ENCODE measurements around the gene ZNHIT1. TPM values are rescaled to one million over a fixed set of nuclear protein-coding genes. Genes with fewer than 3 reads are reported as not detected.
"Not testable (repeated sequence)": the region's sequence is repeated elsewhere in the genome, so short reads cannot be mapped to it uniquely, and the experiment has no call there.

ZNHIT1 gene
- polyA plus RNA-seq, 3 donors from 2014 or later: 88.2 to 135 (median 116) TPM

GRCh38 chr7:101245147-101245668, 27.2 kb downstream of the ZNHIT1 start:
- Mint-ChIP-seq H3K36me3 (peaks cover 7 to 9% (median 7%) of the 10 kb centered on the region in 3 donors), H3K4me1 (peaks cover 35 to 44% of the 10 kb centered on the region in 2 donors), H3K9me3 (no peaks in the 10 kb centered on the region), H3K27ac (peak overlapping the region; percentile 92 to 99 (median 98)), H3K27me3 (ENCODE audit: low read depth in 3 of 3) (peaks cover 2 to 5% (median 5%) of the 10 kb centered on the region in 3 donors), H3K4me3 (peak overlapping the region; percentile 97 to 99 (median 99))
- no peak for DNase-seq

- Mint-ChIP-seq H3K36me3 (peaks cover 13 to 15% (median 14%) of the 10 kb centered on the region in 3 donors), H3K4me3 (peak overlapping the region in 1 of 5 donors; percentile 56), H3K27ac (peak overlapping the region in 3 of 6 donors; percentile 19 to 85 (median 46)), H3K4me1 (peaks cover 54 to 69% of the 10 kb centered on the region in 2 donors), H3K9me3 (no peaks in the 10 kb centered on the region), H3K27me3 (ENCODE audit: low read depth in 3 of 3) (peaks cover 4 to 14% (median 12%) of the 10 kb centered on the region in 3 donors)
- no peak for DNase-seq
Observed at GRCh38 chr7:101248276-101248675, 30.3 kb downstream of the ZNHIT1 start.

- H3K4me3 Mint-ChIP-seq: peak overlapping the region; percentile 43 to 99 (median 99)
- H3K27me3 Mint-ChIP-seq (ENCODE audit: low read depth in 3 of 3): peaks cover 4 to 12% (median 6%) of the 10 kb centered on the region in 3 donors
- H3K27ac Mint-ChIP-seq: peak overlapping the region in 2 of 6 donors; percentile 4 to 12
- H3K4me1 Mint-ChIP-seq: peaks cover 36 to 49% of the 10 kb centered on the region in 2 donors
- no peaks in the 10 kb centered on the region for H3K9me3 Mint-ChIP-seq
- DNase-seq: no peak
- H3K36me3 Mint-ChIP-seq: peaks cover 13 to 18% (median 14%) of the 10 kb centered on the region in 3 donors
Observed at GRCh38 chr7:101250324-101250723, 32.4 kb downstream of the ZNHIT1 start.

- Mint-ChIP-seq H3K4me3 (peak overlapping the region; percentile 99 to 100 (median 99)), H3K27ac (peak overlapping the region; percentile 95 to 100 (median 98)), H3K36me3 (peaks cover 13 to 18% (median 14%) of the 10 kb centered on the region in 3 donors), H3K27me3 (ENCODE audit: low read depth in 3 of 3) (peaks cover 4 to 18% (median 6%) of the 10 kb centered on the region in 3 donors), H3K9me3 (no peaks in the 10 kb centered on the region), H3K4me1 (peaks cover 29 to 43% of the 10 kb centered on the region in 2 donors)
- peak; percentile 98 for DNase-seq
Observed at GRCh38 chr7:101251871-101252659, 34.1 kb downstream of the ZNHIT1 start.

GRCh38 chr7:101253199-101253598, 35.2 kb downstream of the ZNHIT1 start:
- Mint-ChIP-seq H3K27me3 (ENCODE audit: low read depth in 3 of 3) (peaks cover 3 to 18% (median 6%) of the 10 kb centered on the region in 3 donors), H3K4me3 (peak overlapping the region in 4 of 5 donors; percentile 64 to 99 (median 99)), H3K36me3 (peaks cover 11 to 13% (median 11%) of the 10 kb centered on the region in 3 donors), H3K4me1 (peaks cover 27 to 35% of the 10 kb centered on the region in 2 donors), H3K27ac (peak overlapping the region in 2 of 6 donors; percentile 30 to 99)
- not testable (repeated sequence) for H3K9me3 Mint-ChIP-seq, DNase-seq

GRCh38 chr7:101255796-101256195, 37.8 kb downstream of the ZNHIT1 start:
- H3K27me3 Mint-ChIP-seq (ENCODE audit: low read depth in 3 of 3): peaks cover 2 to 18% (median 10%) of the 10 kb centered on the region in 3 donors
- DNase-seq: no peak
- H3K4me1 Mint-ChIP-seq: peaks cover 17 to 20% of the 10 kb centered on the region in 2 donors
- H3K4me3 Mint-ChIP-seq: no peak overlapping the region
- H3K9me3 Mint-ChIP-seq: no peaks in the 10 kb centered on the region
- peaks cover 6 to 8% (median 6%) of the 10 kb centered on the region in 3 donors for H3K36me3 Mint-ChIP-seq
- no peak overlapping the region for H3K27ac Mint-ChIP-seq

GRCh38 chr7:101258243-101258731, 40.3 kb downstream of the ZNHIT1 start:
- Mint-ChIP-seq H3K9me3 (no peaks in the 10 kb centered on the region), H3K27ac (no peak overlapping the region), H3K36me3 (peaks cover 0 to 3% (median 0%) of the 10 kb centered on the region in 3 donors), H3K27me3 (ENCODE audit: low read depth in 3 of 3) (peaks cover 5 to 11% (median 7%) of the 10 kb centered on the region in 3 donors), H3K4me1 (no peaks in the 10 kb centered on the region), H3K4me3 (no peak overlapping the region)
- no peak for DNase-seq

GRCh38 chr7:101264102-101264706, 46.2 kb downstream of the ZNHIT1 start:
- H3K36me3 Mint-ChIP-seq, DNase-seq, H3K9me3 Mint-ChIP-seq, H3K27ac Mint-ChIP-seq, H3K4me3 Mint-ChIP-seq, H3K4me1 Mint-ChIP-seq: not testable (repeated sequence)
- peaks cover 1 to 20% (median 7%) of the 10 kb centered on the region in 3 donors for H3K27me3 Mint-ChIP-seq (ENCODE audit: low read depth in 3 of 3)

- Mint-ChIP-seq H3K4me3 (no peak overlapping the region), H3K4me1 (no peaks in the 10 kb centered on the region), H3K36me3 (no peaks in the 10 kb centered on the region), H3K27ac (no peak overlapping the region), H3K27me3 (ENCODE audit: low read depth in 3 of 3) (peaks cover 4 to 16% (median 7%) of the 10 kb centered on the region in 3 donors), H3K9me3 (no peaks in the 10 kb centered on the region)
- no peak for DNase-seq
Observed at GRCh38 chr7:101265622-101266516, 47.9 kb downstream of the ZNHIT1 start.

- Mint-ChIP-seq H3K27ac (peak overlapping the region in 1 of 6 donors; percentile 71), H3K27me3 (ENCODE audit: low read depth in 3 of 3) (peaks cover 0 to 15% (median 6%) of the 10 kb centered on the region in 3 donors)
- no peak for DNase-seq
Observed at GRCh38 chr7:101269664-101270063, 51.7 kb downstream of the ZNHIT1 start.

GRCh38 chr7:101271021-101271420, 53.1 kb downstream of the ZNHIT1 start:
- Mint-ChIP-seq H3K27ac (no peak overlapping the region), H3K27me3 (ENCODE audit: low read depth in 3 of 3) (peaks cover 0 to 7% (median 6%) of the 10 kb centered on the region in 3 donors), H3K4me1 (no peaks in the 10 kb centered on the region)

More at GRCh38 chr7:101269664-101270063, 51.7 kb downstream of the ZNHIT1 start:
- H3K4me1 Mint-ChIP-seq: no peaks in the 10 kb centered on the region
- no peak overlapping the region for H3K4me3 Mint-ChIP-seq
- H3K9me3 Mint-ChIP-seq: no peaks in the 10 kb centered on the region
- H3K36me3 Mint-ChIP-seq: no peaks in the 10 kb centered on the region

GRCh38 chr7:101273206-101273605, 55.2 kb downstream of the ZNHIT1 start:
- DNase-seq: no peak
- Mint-ChIP-seq H3K4me3 (no peak overlapping the region), H3K36me3 (no peaks in the 10 kb centered on the region), H3K27me3 (ENCODE audit: low read depth in 3 of 3) (peaks cover 0 to 10% (median 2%) of the 10 kb centered on the region in 3 donors), H3K4me1 (no peaks in the 10 kb centered on the region), H3K27ac (no peak overlapping the region), H3K9me3 (no peaks in the 10 kb centered on the region)

More at GRCh38 chr7:101271021-101271420, 53.1 kb downstream of the ZNHIT1 start:
- Mint-ChIP-seq H3K4me3 (no peak overlapping the region), H3K36me3 (no peaks in the 10 kb centered on the region), H3K9me3 (no peaks in the 10 kb centered on the region)
- DNase-seq: no peak

Measured in immature natural killer cell (primary cell).